KMS-11 (cell line): ENCODE measurements around the gene TBCE.

ENCODE experiments used
- H2AFZ ChIP-seq: fragments of 200-600 bp; sonication (generic); 2 replicates; pipeline ENCODE4 v1.6.1; 2016; ENCODE audit warnings: antibody characterized with exemption, mixed run types, low read depth
- H3K27ac ChIP-seq: fragments of 200-600 bp; sonication (generic); 2 replicates; pipeline ENCODE4 v1.6.1; 2016; ENCODE audit warnings: mild to moderate bottlenecking, mixed run types
- H3K27me3 ChIP-seq: fragments of 200-600 bp; sonication (generic); 2 replicates; pipeline ENCODE4 v1.6.1; 2017; ENCODE audit warnings: mild to moderate bottlenecking, low read depth, mixed run types, moderate library complexity; ENCODE audit not compliant: insufficient read depth
- H3K36me3 ChIP-seq: fragments of 200-600 bp; sonication (generic); 2 replicates; pipeline ENCODE4 v1.6.1; 2017; ENCODE audit warnings: mild to moderate bottlenecking, mixed run types; ENCODE audit not compliant: insufficient read depth
- H3K4me1 ChIP-seq: fragments of 200-600 bp; sonication (generic); 2 replicates; pipeline ENCODE4 v1.6.1; 2016; ENCODE audit warnings: mild to moderate bottlenecking, low read depth, mixed run types; ENCODE audit not compliant: poor library complexity, severe bottlenecking
- H3K4me2 ChIP-seq: fragments of 200-600 bp; sonication (generic); 2 replicates; pipeline ENCODE4 v1.7.0; 2016; ENCODE audit warnings: mild to moderate bottlenecking, mixed run types
- H3K4me3 ChIP-seq: fragments of 200-600 bp; sonication (generic); IDR thresholded peaks from 2 replicates; pipeline ENCODE4 v1.6.1; 2017; ENCODE audit warnings: low read depth, low read length, mixed read lengths; ENCODE audit not compliant: insufficient read depth
- H3K79me2 ChIP-seq: fragments of 200-600 bp; sonication (generic); 2 replicates; pipeline ENCODE4 v1.6.1; 2016; ENCODE audit warnings: low read depth, mixed run types; ENCODE audit not compliant: insufficient read depth
- H3K9ac ChIP-seq: fragments of 200-600 bp; sonication (generic); 2 replicates; pipeline ENCODE4 v1.6.1; 2016; ENCODE audit warnings: mild to moderate bottlenecking, mixed run types
- H4K20me1 ChIP-seq: fragments of 200-600 bp; sonication (generic); 2 replicates; pipeline ENCODE4 v1.6.1; 2016; ENCODE audit warnings: mild to moderate bottlenecking, mixed run types; ENCODE audit not compliant: insufficient read depth
- CTCF ChIP-seq: fragments of 200-600 bp; sonication (generic); conservative IDR thresholded peaks from 2 replicates; pipeline ENCODE4 v1.6.1; 2017; ENCODE audit warnings: low read depth, mild to moderate bottlenecking, antibody characterized with exemption, low read length, moderate library complexity, mixed read lengths

TBCE gene

GRCh38 chr1:235391874-235392273, 24.6 kb downstream of the TBCE start:
- Histone ChIP-seq H3K79me2 (peaks cover 17% of the 10 kb centered on the region; the same call in 1 of the 2 replicates), H4K20me1 (peaks cover 4% of the 10 kb centered on the region; the same call in 1 of the 2 replicates), H3K4me2 (no peak overlapping the region), H3K27ac (no peak overlapping the region), H3K4me1 (no peaks in the 10 kb centered on the region), H3K27me3 (no peaks in the 10 kb centered on the region), H2AFZ (no peak overlapping the region), H3K4me3 (no peak overlapping the region), H3K9ac (no peak overlapping the region), H3K36me3 (no peaks in the 10 kb centered on the region)
- TF ChIP-seq CTCF: no peak

GRCh38 chr1:235397733-235398132, 30.5 kb downstream of the TBCE start:
- no peak overlapping the region for H3K9ac ChIP-seq
- H3K4me1 ChIP-seq: no peaks in the 10 kb centered on the region
- no peak overlapping the region for H3K4me2 ChIP-seq
- no peak overlapping the region for H3K4me3 ChIP-seq
- TF ChIP-seq CTCF: no peak
- H3K27ac ChIP-seq: no peak overlapping the region
- no peak overlapping the region for H2AFZ ChIP-seq
- peaks cover 10% of the 10 kb centered on the region; the same call in 1 of the 2 replicates for H3K79me2 ChIP-seq
- no peaks in the 10 kb centered on the region for H3K27me3 ChIP-seq
- no peaks in the 10 kb centered on the region for H4K20me1 ChIP-seq
- H3K36me3 ChIP-seq: no peaks in the 10 kb centered on the region

- H3K36me3 ChIP-seq: no peaks in the 10 kb centered on the region
- no peaks in the 10 kb centered on the region for H3K4me1 ChIP-seq
- H3K4me3 ChIP-seq: no peak overlapping the region
- peaks cover 10% of the 10 kb centered on the region; the same call in 1 of the 2 replicates for H3K79me2 ChIP-seq
- H2AFZ ChIP-seq: no peak overlapping the region
- H3K27ac ChIP-seq: no peak overlapping the region
- H4K20me1 ChIP-seq: no peaks in the 10 kb centered on the region
- TF ChIP-seq CTCF: no peak
- H3K27me3 ChIP-seq: no peaks in the 10 kb centered on the region
- no peak overlapping the region for H3K4me2 ChIP-seq
- no peak overlapping the region for H3K9ac ChIP-seq
Measured at GRCh38 chr1:235399661-235400060, 32.4 kb downstream of the TBCE start.

- Histone ChIP-seq H4K20me1 (no peaks in the 10 kb centered on the region), H3K79me2 (peaks cover 9% of the 10 kb centered on the region; the same call in 1 of the 2 replicates), H3K36me3 (no peaks in the 10 kb centered on the region), H3K27ac (no peak overlapping the region), H3K4me2 (no peak overlapping the region), H3K4me1 (no peaks in the 10 kb centered on the region), H3K9ac (no peak overlapping the region), H3K4me3 (no peak overlapping the region), H2AFZ (no peak overlapping the region), H3K27me3 (no peaks in the 10 kb centered on the region)
- no peak for TF ChIP-seq CTCF
Measured at GRCh38 chr1:235401251-235401650, 34.0 kb downstream of the TBCE start.
